Breast epithelium (tissue), 3 donors: ENCODE results near the gene SLC35A4.

Experiments
- POLR2A ChIP-seq: fragments of 450-650 bp; IDR thresholded peaks from one replicate; pipeline ENCODE4 v1.6.1; 2016; ENCODE audit warnings: antibody characterized with exemption, mild to moderate bottlenecking, moderate library complexity
- TF ChIP-seq, protein P1 (sequence below), 3 donors: fragments of 450-650 bp; IDR thresholded peaks; one replicate each; pipeline ENCODE4 v1.5.1; 2016 to 2017; ENCODE audit warnings: antibody characterized with exemption in 3 of 3, mild to moderate bottlenecking in 3 of 3, moderate library complexity in 3 of 3

DNA sequence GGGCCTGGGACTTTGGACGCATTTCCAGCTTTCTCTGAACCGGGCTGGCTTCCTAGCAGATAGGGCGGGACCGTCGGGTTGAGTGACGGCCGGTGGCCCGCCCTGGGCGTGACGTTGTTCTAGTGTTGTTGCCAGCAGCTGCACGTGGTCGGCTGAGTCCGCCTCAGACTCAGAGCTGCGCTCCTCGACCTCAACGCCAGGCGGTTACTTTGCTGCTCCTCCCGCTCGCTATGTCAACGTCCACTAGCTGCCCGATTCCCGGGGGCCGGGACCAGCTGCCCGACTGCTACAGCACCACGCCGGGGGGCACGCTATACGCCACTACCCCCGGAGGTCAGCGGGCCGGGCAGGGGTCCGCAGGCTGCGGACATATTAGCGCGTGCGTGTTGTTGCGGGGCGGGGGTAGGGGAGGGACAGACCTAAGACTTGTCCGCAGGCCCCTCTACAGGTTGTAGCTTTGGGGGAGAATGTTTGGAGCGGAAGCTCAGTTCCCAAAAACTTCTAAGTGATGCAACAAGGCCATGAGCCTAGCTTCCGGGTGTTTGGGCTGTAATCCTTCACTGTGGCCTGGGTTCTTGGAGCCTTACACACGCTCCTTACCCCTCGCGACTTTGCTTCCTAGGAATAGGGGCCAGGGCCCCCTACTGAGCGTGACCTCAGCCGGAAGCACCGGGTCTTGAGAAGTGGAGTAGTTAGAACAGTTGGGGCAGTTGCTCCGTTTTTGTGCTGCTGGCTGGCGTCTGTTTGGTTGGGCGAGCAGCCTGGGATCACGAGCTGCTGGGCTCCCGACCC lies 16.9 kb upstream of the SLC35A4 start, which contains the start of gene EIF4EBP3:
- TF ChIP-seq, protein P1, sequence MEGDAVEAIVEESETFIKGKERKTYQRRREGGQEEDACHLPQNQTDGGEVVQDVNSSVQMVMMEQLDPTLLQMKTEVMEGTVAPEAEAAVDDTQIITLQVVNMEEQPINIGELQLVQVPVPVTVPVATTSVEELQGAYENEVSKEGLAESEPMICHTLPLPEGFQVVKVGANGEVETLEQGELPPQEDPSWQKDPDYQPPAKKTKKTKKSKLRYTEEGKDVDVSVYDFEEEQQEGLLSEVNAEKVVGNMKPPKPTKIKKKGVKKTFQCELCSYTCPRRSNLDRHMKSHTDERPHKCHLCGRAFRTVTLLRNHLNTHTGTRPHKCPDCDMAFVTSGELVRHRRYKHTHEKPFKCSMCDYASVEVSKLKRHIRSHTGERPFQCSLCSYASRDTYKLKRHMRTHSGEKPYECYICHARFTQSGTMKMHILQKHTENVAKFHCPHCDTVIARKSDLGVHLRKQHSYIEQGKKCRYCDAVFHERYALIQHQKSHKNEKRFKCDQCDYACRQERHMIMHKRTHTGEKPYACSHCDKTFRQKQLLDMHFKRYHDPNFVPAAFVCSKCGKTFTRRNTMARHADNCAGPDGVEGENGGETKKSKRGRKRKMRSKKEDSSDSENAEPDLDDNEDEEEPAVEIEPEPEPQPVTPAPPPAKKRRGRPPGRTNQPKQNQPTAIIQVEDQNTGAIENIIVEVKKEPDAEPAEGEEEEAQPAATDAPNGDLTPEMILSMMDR (IDR thresholded peaks at IDR 0.05), result peak; percentile 77 to 95 (median 88)
- TF ChIP-seq POLR2A, result peak; percentile 78
